ENCODE data around the gene BCL6.
A peak's percentile ranks its signal among the peaks of the same experiment; 100 is the strongest.

The BCL6 gene

DNA sequence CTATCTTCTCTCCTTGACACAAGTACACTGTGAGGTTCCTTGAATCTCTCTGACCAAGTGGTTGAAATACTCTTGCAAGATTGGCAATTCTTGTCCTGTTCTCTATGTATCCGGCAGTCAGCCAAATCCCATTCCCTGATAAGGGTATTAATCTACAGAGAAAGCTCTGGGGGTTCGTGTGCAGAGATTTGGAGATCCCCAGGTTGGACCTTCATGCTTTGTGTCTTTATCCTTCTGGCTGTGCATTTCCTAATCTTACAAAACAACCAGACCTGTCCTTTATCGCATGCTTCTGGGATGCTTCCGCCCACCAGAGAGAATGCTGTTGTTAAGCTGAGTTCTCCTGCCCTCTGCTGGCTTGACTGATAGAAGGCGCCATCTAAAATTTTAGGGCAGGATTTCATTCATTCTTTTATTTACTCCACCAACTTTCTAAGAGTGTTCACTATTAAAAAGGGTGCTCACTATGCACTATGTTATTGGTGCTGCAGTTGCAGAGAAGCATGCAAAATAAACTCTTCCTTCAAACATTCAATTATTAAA, 66.5 kb downstream of the BCL6 start:
- in situ Hi-C loops (cut with MboI; ENCODE audit: low sequenced_read_pairs, unreplicated experiment): loop anchor here (5.0 kb wide), 1 partner anchor 361 kb away; no protein-coding TSS in a partner anchor
- TF ChIP-seq, protein P1, sequence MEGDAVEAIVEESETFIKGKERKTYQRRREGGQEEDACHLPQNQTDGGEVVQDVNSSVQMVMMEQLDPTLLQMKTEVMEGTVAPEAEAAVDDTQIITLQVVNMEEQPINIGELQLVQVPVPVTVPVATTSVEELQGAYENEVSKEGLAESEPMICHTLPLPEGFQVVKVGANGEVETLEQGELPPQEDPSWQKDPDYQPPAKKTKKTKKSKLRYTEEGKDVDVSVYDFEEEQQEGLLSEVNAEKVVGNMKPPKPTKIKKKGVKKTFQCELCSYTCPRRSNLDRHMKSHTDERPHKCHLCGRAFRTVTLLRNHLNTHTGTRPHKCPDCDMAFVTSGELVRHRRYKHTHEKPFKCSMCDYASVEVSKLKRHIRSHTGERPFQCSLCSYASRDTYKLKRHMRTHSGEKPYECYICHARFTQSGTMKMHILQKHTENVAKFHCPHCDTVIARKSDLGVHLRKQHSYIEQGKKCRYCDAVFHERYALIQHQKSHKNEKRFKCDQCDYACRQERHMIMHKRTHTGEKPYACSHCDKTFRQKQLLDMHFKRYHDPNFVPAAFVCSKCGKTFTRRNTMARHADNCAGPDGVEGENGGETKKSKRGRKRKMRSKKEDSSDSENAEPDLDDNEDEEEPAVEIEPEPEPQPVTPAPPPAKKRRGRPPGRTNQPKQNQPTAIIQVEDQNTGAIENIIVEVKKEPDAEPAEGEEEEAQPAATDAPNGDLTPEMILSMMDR (IDR thresholded peaks at IDR 0.05; ENCODE audit: borderline replicate concordance, control extremely low read depth, extremely low read depth, insufficient read depth, missing control alignments): peak; percentile 30
- no peak for DNase-seq (ENCODE audit: low spot score)

DNA sequence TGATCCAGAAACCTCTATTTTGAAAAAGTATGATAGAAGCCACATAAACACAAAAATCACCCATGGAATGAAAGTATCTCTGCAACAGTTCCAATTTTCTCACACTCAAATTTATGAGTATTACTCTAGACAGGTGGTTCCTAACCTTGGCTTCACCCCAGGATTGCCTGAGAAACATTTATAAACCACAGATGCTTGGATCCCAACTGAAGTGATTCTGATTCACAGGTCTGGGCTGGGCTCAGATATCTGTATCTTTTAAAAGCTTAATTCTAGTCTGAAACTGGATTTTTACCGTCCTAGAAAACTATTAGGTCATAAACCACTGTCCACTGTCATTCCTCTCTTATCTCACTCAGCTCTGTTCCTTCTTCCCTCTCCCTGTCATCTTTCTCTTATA, 67.7 kb downstream of the BCL6 start:
- in situ Hi-C loops (cut with MboI; ENCODE audit: low sequenced_read_pairs, unreplicated experiment): loop anchor here (5.0 kb wide), 1 partner anchor 360 kb away; no protein-coding TSS in a partner anchor
- TF ChIP-seq, protein P1 (IDR thresholded peaks at IDR 0.05; ENCODE audit: borderline replicate concordance, control extremely low read depth, extremely low read depth, insufficient read depth, missing control alignments): no peak
- no peak for DNase-seq (ENCODE audit: low spot score)

DNA sequence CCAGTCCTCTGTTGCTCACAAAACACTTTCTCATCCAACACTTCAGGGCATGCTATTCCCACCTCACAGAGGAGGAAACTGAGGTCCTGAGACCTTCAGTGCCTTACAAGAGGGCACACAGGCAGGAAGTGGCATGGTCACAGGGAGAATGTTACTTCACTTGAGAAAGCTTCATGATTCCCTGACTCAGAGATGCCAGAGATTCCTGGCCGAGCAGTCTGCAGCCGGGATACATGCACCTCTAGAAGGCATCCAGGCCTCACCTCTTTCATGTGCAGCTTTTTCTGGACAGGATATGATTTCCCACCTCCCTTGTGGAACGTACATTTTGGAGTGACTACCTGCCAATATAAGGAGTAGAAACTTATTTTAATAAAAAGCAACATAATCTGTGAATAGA, 72.3 kb downstream of the BCL6 start:
- DNase-seq (ENCODE audit: low spot score): no peak
- TF ChIP-seq, protein P1 (IDR thresholded peaks at IDR 0.05; ENCODE audit: borderline replicate concordance, control extremely low read depth, extremely low read depth, insufficient read depth, missing control alignments): no peak
- in situ Hi-C loops (cut with MboI; ENCODE audit: low sequenced_read_pairs, unreplicated experiment): no loop called here
